ENCODE measurements around the gene PDGFRA.
"Not testable (repeated sequence)": the region's sequence is repeated elsewhere in the genome, so short reads cannot be mapped to it uniquely, and the experiment has no call there.

Gene PDGFRA

DNA sequence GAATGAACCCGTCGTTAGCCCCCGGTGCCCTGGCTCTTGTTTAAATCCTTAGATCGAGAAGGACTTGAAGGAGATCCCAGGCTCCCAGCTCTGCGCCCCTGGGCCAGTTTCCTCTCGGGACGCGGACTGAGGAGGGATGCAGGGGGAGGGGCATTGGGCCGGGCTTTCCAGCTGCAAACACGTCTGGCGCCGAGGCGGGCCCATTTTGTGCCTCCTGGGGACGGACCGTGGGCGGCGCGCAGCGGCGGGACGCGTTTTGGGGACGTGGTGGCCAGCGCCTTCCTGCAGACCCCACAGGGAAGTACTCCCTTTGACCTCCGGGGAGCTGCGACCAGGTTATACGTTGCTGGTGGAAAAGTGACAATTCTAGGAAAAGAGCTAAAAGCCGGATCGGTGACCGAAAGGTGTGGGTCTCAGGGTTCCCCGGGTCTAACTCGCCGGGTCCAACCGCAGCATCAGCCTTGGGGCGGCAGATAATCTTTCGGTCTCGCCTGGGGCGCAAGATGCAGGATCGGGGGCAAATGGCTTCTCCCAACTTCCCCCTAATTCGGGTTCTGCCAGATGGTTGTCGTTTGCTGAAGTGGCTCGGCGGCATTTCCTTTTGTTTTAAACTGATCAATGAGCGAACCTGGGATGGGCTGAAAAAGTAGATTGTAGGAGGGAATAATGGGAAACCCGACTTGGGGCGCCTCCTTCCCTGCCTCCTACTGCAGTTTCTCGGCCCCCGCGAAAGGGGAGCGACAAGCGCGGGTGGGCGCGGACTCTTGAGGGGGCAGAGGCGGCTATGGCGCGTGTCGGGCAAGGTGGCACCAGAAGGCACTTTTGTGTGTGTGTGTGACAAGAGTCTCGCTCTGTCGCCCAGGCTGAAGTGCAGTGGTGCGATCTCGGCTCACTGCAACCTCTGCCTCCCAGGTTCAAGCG lies 2.9 kb downstream of the PDGFRA start:
- DNase-seq (ENCODE audit: low read depth): peak; percentile 63
- H3K4me3 ChIP-seq (ENCODE audit: low read length): peak overlapping the region; percentile 98
- TF ChIP-seq, protein P1, sequence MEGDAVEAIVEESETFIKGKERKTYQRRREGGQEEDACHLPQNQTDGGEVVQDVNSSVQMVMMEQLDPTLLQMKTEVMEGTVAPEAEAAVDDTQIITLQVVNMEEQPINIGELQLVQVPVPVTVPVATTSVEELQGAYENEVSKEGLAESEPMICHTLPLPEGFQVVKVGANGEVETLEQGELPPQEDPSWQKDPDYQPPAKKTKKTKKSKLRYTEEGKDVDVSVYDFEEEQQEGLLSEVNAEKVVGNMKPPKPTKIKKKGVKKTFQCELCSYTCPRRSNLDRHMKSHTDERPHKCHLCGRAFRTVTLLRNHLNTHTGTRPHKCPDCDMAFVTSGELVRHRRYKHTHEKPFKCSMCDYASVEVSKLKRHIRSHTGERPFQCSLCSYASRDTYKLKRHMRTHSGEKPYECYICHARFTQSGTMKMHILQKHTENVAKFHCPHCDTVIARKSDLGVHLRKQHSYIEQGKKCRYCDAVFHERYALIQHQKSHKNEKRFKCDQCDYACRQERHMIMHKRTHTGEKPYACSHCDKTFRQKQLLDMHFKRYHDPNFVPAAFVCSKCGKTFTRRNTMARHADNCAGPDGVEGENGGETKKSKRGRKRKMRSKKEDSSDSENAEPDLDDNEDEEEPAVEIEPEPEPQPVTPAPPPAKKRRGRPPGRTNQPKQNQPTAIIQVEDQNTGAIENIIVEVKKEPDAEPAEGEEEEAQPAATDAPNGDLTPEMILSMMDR (conservative IDR thresholded peaks at IDR 0.05; ENCODE audit: low read length): no peak

DNA sequence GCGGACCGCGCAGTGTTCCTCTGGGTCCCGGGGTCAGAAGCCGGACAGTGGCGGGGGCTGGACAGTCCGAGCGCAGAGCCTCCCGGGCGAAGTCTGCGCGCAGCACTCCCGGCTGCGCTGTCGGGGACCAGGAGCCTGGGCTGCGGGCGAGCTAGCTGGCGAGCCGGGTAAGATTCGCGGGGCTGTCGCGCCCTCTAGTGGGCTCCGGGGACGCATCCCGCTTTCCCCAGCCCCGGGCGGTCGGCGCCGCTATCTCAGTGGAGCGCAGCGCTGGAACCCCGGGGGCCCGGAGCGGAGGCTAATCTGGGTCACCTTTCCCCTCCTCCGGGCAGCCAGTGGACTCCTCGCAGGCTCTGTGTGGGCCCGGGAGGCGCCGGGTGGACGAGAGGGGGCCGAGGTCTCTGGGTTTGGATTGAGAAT lies 4.2 kb downstream of the PDGFRA start:
- peak overlapping the region; percentile 98 for H3K4me3 ChIP-seq (ENCODE audit: low read length)
- DNase-seq (ENCODE audit: low read depth): peak; percentile 83
- TF ChIP-seq, protein P1 (conservative IDR thresholded peaks at IDR 0.05; ENCODE audit: low read length): peak; percentile 72

DNA sequence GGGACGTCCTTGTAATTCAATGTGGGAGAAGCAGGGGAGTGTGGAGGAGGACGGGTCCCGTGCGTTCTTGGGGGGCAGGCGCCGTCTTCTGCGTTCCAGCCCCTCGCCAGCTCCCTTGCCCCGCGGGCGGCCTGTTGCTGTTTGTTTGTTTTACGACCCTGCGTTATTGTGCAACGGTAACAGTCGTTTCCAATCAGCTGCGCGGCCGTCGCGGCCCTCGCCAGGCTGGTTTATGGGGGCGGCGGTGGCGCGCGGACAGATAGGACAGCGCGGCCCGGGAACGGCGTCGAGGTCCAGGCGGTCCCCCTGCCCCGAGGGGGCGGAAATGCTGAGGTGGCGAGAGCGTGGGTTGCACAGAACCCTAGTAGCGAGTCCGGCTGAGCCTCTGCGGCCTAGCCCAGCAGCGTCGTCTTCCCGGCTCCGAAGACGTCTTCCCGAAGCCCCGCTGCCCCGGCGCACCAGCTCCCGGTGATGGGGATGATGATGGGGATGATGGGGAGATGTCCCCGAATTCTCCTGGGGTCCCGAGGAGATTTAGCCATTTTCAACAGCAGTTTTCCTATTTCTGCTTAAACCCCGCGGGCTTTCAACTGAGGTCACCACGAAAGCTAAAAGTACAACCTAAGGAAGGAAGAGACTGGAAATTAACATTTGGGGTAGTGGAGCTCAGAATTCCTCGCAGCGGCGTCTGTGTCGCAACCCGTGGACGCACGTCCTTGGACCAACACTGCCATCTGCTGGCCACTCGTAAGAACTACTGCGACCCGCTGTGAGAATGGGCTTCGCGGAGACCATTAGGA lies 4.8 kb downstream of the PDGFRA start:
- H3K4me3 ChIP-seq (ENCODE audit: low read length): peak overlapping the region; percentile 98
- peak; percentile 82 for DNase-seq (ENCODE audit: low read depth)
- TF ChIP-seq, protein P1 (conservative IDR thresholded peaks at IDR 0.05; ENCODE audit: low read length): peak; percentile 90

DNA sequence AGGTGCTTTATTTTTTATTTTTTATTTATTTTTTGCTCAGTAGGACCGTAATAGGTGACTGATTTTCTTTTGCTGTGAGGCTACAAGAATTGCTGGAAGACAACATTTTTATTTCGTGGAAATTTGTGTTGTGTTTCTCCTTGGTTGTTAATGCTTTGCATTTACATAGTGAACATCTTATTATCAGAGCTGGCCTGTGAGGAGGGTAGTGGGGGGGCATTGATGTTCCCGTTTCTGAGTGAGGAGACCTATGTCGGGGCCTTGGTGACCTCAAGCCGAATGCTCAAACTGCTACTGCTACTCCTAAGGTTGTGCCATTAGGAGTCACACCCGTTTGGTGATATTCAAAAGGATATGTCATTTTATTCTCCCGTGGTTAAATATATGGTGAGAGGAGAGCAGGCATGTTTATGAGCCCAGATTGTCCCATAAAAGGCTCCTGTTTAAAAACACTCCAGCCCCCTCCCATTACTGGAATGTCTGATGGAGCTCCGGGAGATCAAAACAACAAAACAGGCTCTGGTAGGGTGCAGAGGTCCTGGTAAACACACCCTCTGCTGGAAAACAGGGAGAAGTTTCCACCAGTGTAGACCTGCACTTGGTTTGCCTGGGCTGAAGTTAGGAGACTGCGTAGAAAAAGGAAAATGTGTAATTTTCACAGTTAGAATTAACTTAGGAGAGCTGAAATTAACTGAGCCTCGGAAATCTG lies 5.6 kb downstream of the PDGFRA start:
- DNase-seq (ENCODE audit: low read depth): no peak
- H3K4me3 ChIP-seq (ENCODE audit: low read length): peak overlapping the region; percentile 98
- TF ChIP-seq, protein P1 (conservative IDR thresholded peaks at IDR 0.05; ENCODE audit: low read length): peak; percentile 16; the same call in 1 of the 2 replicates

DNA sequence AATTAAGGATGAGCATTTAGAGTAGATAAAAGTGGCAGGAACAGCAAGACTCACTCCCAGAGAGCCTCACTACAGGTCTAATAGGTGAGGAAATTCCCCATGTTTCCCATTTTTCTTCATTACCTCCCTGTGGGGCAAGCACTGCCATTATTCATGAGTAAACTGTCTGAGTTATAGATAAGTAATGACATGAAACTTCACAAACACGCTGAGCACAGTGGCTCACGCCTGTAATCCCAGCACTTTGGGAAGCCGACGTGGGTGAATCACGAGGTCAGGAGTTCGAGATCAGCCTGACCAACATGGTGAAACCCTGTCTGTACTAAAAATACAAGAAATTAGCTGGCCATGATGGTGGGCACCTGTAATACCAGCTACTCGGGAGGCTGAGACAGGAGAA lies 7.2 kb downstream of the PDGFRA start:
- peak overlapping the region; percentile 34 for H3K4me3 ChIP-seq (ENCODE audit: low read length)
- not testable (repeated sequence) for DNase-seq (ENCODE audit: low read depth)

DNA sequence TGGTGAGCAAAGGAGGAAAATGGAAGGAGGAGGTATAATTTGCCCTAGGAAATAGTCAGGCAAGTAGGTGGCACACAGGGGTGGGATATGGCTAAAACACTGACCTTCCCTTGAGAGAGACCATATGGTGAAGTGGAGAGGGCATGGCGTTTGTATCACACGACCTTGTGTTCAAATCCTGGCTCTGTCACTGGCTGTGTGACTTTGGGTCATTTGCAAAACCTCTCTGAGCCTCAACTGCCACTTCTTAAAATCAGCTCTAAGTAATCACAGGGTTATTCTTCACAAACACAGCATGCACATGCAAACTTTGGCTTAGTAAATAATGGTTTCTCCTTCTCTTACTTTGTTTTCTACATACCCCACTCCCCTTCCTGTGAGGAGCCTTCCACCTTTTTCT lies 8.7 kb downstream of the PDGFRA start:
- DNase-seq (ENCODE audit: low read depth): no peak
- H3K4me3 ChIP-seq (ENCODE audit: low read length): no peak overlapping the region
- TF ChIP-seq, protein P1 (conservative IDR thresholded peaks at IDR 0.05; ENCODE audit: low read length): no peak

DNA sequence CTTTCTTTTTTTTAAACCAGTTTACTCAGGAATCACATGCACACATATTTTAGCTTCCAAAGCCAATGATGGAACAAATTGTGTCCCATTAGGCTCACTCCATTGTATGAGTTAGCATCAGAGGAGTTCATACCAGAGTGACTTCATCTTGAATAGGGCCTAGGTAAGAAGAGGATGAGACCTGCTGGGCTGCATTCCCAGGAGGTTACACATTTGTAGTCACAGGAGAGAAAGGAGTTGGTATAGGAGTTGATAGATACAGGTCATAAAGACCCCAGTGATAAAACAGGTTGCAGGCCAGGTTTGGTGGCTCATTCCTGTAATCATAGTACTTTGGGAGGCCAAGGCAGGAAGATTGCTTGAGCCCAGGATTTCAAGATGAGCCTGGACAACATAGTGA lies 9.3 kb downstream of the PDGFRA start:
- no peak overlapping the region for H3K4me3 ChIP-seq (ENCODE audit: low read length)
- TF ChIP-seq, protein P1 (conservative IDR thresholded peaks at IDR 0.05; ENCODE audit: low read length): no peak
- no peak for DNase-seq (ENCODE audit: low read depth)

DNA sequence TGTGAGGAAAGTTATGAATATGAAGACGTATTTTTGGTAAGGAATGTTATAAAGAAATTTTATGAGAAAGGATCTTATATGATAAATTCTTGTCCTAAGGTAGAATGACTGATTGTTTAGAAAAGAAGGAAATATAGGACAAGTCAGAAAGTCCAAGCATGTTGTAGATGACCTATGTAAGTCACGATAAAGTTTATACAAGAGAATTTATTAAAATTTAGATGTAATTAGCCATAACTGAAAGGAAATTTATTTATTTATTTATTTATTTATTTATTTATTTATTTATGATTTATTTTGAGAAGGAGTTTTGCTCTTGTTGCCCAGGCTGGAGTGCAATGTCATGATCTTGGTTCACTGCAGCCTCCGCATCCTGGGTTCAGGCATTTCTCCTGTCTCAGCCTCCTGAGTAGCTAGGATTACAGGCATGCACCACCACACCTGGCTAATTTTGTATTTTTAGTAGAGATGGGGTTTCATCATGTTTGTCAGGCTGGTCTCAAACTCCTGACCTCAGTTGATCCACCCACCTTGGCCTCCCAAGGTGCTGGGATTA lies 12.3 kb downstream of the PDGFRA start:
- H3K4me3 ChIP-seq (ENCODE audit: low read length); DNase-seq (ENCODE audit: low read depth): not testable (repeated sequence)

DNA sequence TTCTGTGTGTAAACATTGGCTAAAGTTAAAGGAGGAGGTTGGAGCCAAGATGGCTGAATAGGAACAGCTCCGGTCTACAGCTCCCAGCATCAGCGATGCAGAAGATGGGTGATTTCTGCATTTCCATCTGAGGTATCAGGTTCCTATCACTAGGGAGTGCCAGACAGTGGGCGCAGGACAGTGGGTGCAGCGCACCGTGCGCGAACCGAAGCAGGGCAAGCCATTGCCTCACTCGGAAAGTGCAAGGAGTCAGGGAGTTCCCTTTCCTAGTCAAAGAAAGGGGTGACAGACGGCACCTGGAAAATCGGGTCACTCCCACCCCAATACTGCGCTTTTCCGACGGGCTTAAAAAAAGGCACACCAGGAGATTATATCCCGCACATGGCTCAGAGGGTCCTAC lies 14.4 kb downstream of the PDGFRA start:
- not testable (repeated sequence) for DNase-seq (ENCODE audit: low read depth)

DNA sequence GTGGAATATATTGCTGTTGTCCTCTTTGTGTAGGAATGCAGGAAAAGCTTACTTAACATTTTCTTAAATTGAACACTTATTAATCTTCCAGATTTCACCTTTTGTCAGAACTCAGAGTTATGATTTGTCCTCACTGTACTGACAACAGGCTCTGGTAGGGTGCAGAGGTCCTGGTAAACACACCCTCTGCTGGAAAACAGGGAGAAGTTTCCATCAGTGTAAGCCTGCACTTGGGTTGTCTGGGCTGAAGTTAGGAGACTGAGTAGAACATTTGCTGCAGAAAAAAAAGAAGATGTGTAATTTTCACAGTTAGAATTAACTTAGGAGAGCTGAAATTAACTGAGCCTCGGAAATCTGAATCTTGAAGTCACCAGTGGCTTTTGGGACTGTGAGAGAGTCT lies 23.2 kb downstream of the PDGFRA start:
- H3K4me3 ChIP-seq (ENCODE audit: low read length); DNase-seq (ENCODE audit: low read depth): not testable (repeated sequence)

More for the DNA sequence above, 14.4 kb downstream of the PDGFRA start:
- not testable (repeated sequence) for H3K4me3 ChIP-seq (ENCODE audit: low read length)

Measured in AG10803 (cell line).